ENCODE results near the gene DUSP14.

The DUSP14 gene

DNA sequence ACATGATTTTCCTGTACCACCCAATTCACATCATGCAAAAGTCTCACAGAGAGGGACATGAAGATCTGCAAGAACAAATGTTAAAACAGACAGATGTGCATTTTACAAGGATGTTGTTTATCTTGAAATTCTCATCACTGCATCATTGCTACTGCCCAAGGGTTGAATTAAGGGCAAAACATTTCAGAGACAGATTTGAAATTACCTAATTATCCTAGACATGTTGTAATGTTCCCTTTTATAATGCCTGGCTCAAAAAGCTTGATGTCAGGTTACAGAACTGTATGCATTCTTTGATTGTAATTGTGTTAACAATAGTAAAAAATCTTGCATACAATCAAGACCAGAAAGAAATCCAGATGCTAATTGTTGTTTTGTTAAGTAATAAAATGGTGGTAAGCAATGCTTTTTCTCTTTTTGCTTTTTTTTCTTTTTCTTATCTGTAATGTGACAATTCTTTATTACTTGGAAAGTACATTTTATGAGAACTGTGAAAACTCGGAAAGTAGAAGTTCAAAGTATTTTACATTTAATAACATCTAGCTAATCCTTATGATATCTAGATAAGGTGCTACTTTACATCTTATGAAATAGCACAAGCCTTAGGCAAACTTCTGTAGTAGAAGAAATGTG lies 3.6 kb upstream of the DUSP14 start:
- TF ChIP-seq, protein P1, sequence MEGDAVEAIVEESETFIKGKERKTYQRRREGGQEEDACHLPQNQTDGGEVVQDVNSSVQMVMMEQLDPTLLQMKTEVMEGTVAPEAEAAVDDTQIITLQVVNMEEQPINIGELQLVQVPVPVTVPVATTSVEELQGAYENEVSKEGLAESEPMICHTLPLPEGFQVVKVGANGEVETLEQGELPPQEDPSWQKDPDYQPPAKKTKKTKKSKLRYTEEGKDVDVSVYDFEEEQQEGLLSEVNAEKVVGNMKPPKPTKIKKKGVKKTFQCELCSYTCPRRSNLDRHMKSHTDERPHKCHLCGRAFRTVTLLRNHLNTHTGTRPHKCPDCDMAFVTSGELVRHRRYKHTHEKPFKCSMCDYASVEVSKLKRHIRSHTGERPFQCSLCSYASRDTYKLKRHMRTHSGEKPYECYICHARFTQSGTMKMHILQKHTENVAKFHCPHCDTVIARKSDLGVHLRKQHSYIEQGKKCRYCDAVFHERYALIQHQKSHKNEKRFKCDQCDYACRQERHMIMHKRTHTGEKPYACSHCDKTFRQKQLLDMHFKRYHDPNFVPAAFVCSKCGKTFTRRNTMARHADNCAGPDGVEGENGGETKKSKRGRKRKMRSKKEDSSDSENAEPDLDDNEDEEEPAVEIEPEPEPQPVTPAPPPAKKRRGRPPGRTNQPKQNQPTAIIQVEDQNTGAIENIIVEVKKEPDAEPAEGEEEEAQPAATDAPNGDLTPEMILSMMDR (conservative IDR thresholded peaks at IDR 0.05; ENCODE audit: low read depth, low read length), result no peak
- H3K4me3 ChIP-seq (ENCODE audit: low read length), result no peak overlapping the region
- DNase-seq (ENCODE audit: low read depth), result no peak

DNA sequence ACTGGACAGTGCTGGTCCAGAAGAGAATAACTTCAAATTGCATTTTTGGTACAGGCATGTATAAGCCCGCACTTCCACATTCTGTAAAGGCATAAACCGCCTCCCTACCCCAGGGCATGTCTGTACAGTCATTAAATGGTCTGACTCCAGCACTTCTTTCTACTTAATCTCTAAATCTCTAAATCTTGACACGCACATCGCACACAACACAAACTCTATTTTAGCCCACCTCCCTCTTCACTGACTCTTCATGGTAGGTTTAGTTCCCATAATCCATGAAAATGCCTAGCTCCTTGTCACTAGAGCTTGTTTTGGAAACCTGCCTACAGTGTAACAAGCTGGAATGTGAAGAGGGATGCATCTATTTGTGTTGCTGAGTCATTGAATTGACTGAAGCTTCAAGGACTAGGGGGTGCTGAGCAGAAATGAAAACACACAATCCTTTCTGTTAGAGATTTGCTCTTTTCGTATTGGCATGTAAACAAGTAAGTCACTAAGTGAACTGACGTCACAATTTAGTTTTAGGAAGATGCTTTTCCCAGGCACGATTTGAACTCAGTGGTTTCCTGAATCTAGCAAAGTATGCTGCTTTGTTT lies 1.6 kb upstream of the DUSP14 start:
- DNase-seq (ENCODE audit: low read depth), result peak; percentile 95
- peak overlapping the region; percentile 70 for H3K4me3 ChIP-seq (ENCODE audit: low read length)
- TF ChIP-seq, protein P1 (conservative IDR thresholded peaks at IDR 0.05; ENCODE audit: low read depth, low read length), result no peak

DNA sequence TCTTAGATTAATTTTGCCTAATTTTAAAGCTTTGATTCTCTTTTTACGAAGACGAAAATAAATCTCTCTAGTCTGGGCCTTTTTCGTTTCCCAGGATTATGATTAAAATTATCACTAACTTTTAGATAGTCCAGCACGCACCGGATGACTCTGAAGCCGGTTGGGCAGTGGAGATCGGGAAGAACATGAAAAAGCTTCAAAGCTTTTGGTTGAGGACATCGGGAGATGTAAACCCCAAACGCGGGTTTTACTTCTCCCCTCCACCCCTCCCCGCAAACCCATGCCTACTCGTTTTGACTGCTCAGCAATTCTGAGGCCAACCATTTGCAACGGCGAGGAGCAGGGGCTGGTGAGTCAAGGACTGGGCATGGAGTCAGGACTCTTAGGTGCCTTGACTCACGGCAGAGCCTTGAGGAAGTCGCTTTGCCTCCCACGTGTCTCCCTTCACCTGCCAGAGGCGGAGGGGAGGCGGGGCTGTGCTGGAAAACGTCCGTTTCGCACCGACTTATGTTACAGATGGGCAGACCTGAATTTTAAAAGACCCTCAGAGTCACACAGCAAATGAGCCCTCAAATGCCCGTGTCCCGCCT lies 989 bp upstream of the DUSP14 start:
- peak; percentile 95 for DNase-seq (ENCODE audit: low read depth)
- peak overlapping the region; percentile 70 for H3K4me3 ChIP-seq (ENCODE audit: low read length)
- TF ChIP-seq, protein P1 (conservative IDR thresholded peaks at IDR 0.05; ENCODE audit: low read depth, low read length), result no peak

DNA sequence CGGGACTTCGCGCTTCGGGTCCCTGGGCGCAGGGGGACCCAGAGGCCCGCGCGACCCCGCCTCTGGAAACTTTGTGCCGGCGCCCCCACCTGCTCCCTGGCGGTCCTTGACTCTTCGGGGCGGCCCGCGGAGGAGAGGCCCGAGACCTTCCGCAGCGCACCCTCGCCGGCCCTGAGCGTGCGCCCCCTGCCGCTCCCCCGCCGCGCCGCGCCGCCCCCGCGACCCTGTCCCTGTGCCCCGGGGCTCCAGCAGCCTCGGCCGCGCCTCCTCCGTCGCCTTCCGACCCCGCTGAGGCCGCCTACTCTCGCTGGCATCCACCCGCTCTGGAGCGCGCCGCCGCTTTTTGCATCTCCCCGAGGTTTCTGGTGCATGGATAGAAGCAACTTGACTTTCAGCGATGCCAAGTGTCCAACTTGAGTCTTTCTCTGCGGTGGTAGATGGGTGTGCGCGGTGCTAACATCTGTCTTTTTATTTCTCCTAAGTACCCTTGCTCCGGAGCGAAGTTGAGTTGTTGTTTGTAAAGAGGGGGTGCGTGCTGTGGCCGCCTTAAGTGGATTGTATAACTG lies 414 bp downstream of the DUSP14 start:
- DNase-seq (ENCODE audit: low read depth), result no peak
- peak overlapping the region; percentile 76 for H3K4me3 ChIP-seq (ENCODE audit: low read length)
- TF ChIP-seq, protein P1 (conservative IDR thresholded peaks at IDR 0.05; ENCODE audit: low read depth, low read length), result peak; percentile 9

DNA sequence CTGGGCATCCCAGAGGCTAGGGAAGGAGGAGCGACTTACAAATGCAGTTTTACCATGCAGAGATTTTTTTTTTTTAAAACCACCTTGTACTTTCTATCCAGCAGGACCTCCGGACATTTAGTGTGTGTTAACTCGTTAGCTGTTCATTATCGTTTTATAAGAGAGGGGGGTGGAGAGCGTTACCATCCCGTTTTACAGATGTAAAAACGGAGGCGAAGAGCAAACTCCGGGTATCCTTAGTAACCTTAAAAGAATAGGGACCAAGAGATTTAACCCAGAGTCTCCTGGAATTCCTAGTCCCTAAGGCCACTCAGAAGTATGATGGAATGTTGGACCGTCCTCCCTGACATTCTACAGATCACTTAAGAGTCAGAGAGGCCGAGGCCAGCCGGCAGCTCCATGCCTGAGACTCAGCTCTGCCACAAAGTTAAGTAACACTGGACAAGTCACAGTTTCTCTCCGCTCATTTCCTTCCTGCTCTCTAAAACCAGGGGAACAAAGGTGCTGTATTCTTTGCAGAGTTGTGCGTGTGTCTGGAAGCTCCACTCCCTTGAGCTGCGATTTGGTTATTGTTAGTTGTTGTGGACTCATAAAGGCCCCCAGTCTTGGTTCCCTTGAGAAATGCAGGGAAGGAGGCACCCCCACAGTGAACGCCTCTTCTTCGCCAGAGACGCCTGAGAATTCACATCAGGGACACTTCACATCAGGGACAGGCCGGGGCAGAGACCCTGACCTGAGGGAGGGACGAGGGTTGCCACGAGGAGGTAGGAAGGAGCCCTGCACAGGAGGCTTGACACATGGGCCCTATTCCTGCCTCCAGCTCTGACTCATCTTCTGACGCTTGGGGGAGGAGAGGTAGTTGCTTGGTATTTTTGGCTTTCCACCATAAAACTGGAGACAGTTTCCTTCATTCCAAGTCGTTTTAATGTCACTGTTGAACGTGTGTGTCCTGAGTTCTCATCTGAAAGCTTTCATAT lies 1.2 kb downstream of the DUSP14 start:
- peak overlapping the region; percentile 76 for H3K4me3 ChIP-seq (ENCODE audit: low read length)
- DNase-seq (ENCODE audit: low read depth), result no peak
- TF ChIP-seq, protein P1 (conservative IDR thresholded peaks at IDR 0.05; ENCODE audit: low read depth, low read length), result no peak

DNA sequence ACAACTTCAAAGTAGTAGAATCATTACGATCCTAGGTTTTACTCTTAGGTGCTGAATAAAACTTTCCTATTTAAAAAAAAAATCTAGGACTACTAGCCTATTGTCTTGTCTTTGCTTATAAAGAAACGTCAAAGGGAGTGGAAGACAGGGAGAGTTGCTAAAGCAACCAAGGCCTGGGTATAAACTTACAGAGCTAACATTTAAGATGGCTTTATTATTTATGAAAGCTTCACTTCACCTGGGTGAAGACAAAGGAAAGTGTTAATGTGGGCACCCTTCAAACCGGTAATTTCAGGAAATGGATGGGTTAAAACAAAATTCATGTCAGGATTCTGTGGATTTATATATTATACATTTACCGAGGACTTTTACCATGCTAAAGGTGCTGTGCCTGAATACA lies 2.5 kb downstream of the DUSP14 start:
- H3K4me3 ChIP-seq (ENCODE audit: low read length), result no peak overlapping the region
- no peak for DNase-seq (ENCODE audit: low read depth)
- TF ChIP-seq, protein P1 (conservative IDR thresholded peaks at IDR 0.05; ENCODE audit: low read depth, low read length), result no peak
